ENCODE results near the gene COBL. TPM values are rescaled to one million over a fixed set of nuclear protein-coding genes. Genes with fewer than 3 reads are reported as not detected.

Gene COBL
- total and polyA plus RNA-seq, 8 donors, result 7.4 to 32.0 (median 16.8) TPM

GRCh38 chr7:51313738-51314425 is 2.7 kb downstream of the COBL start:
- no peaks in the 10 kb centered on the region for H3K36me3 ChIP-seq
- no peaks in the 10 kb centered on the region for H3K9me3 ChIP-seq
- no peak for ATAC-seq
- no peak overlapping the region for H3K4me3 ChIP-seq
- intact Hi-C loops (cut with DNase I), result no loop called here
- peaks cover 3 to 19% (median 17%) of the 10 kb centered on the region in 3 donors for H3K4me1 ChIP-seq
- WGBS, 2 donors, result 23 to 24% methylated on average over 6 of the region's 6 CpGs
- FAIRE-seq, result no peak
- peak overlapping the region in 2 of 4 donors; percentile 74 to 83 for H3K27ac ChIP-seq
- TF ChIP-seq CTCF (IDR thresholded peaks at IDR 0.05), result no peak
- no peak for DNase-seq
- no peaks in the 10 kb centered on the region for H3K27me3 ChIP-seq

GRCh38 chr7:51312951-51313737 is 3.5 kb downstream of the COBL start:
- Histone ChIP-seq H3K4me3 (no peak overlapping the region), H3K36me3 (no peaks in the 10 kb centered on the region), H3K9me3 (no peaks in the 10 kb centered on the region), H3K4me1 (peaks cover 3 to 19% (median 17%) of the 10 kb centered on the region in 3 donors), H3K27ac (no peak overlapping the region), H3K27me3 (no peaks in the 10 kb centered on the region)
- no peak for FAIRE-seq
- no peak for ATAC-seq
- intact Hi-C loops (cut with DNase I), result no loop called here
- WGBS, 2 donors, result 50 to 60% methylated on average over 5 of the region's 5 CpGs
- no peak for TF ChIP-seq CTCF (IDR thresholded peaks at IDR 0.05)
- DNase-seq, result no peak

GRCh38 chr7:51311166-51311565 is 5.4 kb downstream of the COBL start:
- no peak overlapping the region for H3K27ac ChIP-seq
- H3K9me3 ChIP-seq, result no peaks in the 10 kb centered on the region
- intact Hi-C loops (cut with DNase I), result no loop called here
- no peaks in the 10 kb centered on the region for H3K27me3 ChIP-seq
- no peaks in the 10 kb centered on the region for H3K36me3 ChIP-seq
- 94% methylated on average over 3 of the region's 3 CpGs for WGBS, 2 donors
- ATAC-seq (no peak), FAIRE-seq (no peak), DNase-seq (no peak)
- H3K4me1 ChIP-seq, result peaks cover 3 to 19% (median 12%) of the 10 kb centered on the region in 3 donors
- no peak for TF ChIP-seq CTCF (IDR thresholded peaks at IDR 0.05)
- no peak overlapping the region for H3K4me3 ChIP-seq

- Histone ChIP-seq H3K27me3 (no peaks in the 10 kb centered on the region), H3K9me3 (no peaks in the 10 kb centered on the region), H3K4me1 (peaks cover 3 to 17% (median 12%) of the 10 kb centered on the region in 3 donors), H3K4me3 (no peak overlapping the region), H3K36me3 (no peaks in the 10 kb centered on the region), H3K27ac (no peak overlapping the region)
- intact Hi-C loops (cut with DNase I), result no loop called here
- DNase-seq (no peak), ATAC-seq (no peak), FAIRE-seq (no peak)
- TF ChIP-seq CTCF (IDR thresholded peaks at IDR 0.05), result no peak
- WGBS, 2 donors, result 87 to 90% methylated on average over 3 of the region's 3 CpGs
Measured at GRCh38 chr7:51310131-51310583, 6.5 kb downstream of the COBL start.
